RPMI8226 (cell line): ENCODE measurements around the gene ZNF407.

Experiments used
- DNase-seq: peaks from one replicate; pipeline ENCODE4 v3.0.0-alpha.2; 2015

ZNF407 gene

DNA sequence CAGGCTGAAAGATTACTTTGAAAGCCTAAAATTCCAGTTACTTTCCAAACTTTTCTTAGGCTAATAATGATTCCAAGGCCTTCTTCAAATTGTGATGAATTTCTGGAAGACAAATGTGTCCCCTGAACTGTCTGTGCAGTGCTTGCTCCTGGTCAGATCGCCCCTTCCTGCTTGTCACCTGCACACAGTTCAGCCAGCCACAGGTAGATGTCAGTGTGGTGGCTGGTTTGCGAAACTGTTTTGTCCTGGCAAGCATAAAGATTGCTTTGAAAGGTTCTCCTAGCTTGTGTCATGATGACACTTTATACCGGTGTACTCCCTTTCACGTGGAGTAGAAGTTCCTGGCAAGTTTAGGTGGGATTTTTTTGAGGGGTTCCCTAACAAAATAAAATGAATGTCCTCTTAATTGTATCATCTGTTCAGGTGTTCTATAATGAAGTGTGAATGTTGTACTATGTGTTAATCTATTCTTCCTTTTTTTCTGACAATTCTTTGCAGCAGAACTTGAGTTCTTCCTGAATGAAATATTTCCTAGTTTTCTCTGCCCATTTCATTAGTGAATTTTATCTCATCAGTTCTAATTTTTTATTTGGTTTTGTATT lies 298.8 kb downstream of the ZNF407 start:
- peak; percentile 59 for DNase-seq

DNA sequence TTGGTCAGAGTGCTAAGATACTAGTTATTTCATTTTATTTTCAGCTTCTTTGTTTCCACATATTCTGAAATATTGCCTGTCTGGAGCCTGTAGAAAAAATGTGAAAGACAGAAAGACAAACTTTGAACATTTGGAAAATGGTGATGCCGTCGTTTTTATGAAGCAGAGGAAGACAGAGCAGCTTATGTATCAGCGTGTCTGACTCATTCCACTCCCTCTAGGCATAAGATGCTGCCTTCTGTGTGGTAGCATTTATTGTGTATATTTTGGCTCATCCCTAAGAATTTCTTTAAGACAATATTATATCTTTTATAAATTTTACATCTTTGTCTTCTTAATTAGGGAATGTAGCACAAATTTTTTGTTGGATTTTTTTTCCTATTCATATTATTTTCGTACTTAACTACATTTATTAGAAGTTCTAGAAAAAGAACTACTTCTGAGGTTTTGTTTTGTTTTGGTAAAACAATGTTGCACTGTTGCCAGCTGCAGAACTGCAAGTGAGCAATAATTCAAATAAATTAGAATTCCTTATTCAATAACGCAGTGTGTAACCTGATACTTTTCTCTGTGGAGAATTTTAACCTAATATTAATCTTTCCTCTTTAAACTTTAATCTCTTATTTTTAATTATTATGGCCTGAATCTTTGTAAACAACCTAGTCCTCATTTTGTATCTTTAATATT lies 300.4 kb downstream of the ZNF407 start:
- DNase-seq: no peak

DNA sequence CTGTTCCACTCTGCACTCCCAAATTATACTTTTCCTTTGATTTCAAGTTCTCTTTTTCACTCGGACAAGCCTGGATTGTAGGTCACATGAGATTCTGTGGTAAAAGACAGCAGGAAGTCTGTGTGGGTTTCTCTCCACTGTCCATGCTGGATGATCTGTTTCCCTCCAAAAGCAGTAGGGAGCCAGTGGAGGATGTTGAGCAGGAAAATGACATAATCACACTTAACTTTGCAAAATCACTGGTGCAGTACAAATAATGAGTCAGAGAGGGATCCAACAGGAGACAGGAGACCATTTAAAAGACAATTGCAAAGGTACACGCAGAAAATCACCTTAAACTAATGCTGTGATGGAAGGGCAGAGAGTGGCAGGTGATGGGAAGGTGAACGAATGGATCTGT lies 301.3 kb downstream of the ZNF407 start:
- DNase-seq: no peak

DNA sequence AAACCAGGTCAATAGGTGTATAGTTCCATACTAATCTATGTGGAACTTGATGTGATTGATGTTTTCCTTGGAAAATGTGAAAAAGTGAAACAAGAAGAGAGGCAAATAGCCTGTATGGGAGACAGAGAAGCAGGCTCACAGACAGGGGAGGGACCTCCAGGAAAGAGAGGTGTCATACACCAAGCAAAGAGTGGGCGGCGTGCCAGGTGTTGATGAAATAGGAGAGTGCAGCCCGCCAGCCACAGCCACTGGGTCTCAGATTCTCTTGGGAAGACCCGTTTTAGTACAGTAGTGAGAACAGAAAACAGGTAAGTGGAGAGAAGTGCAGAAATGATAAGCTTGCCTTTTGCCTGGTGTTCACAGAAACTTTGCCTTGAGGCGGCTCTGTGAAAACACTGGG lies 301.9 kb downstream of the ZNF407 start:
- DNase-seq: no peak

DNA sequence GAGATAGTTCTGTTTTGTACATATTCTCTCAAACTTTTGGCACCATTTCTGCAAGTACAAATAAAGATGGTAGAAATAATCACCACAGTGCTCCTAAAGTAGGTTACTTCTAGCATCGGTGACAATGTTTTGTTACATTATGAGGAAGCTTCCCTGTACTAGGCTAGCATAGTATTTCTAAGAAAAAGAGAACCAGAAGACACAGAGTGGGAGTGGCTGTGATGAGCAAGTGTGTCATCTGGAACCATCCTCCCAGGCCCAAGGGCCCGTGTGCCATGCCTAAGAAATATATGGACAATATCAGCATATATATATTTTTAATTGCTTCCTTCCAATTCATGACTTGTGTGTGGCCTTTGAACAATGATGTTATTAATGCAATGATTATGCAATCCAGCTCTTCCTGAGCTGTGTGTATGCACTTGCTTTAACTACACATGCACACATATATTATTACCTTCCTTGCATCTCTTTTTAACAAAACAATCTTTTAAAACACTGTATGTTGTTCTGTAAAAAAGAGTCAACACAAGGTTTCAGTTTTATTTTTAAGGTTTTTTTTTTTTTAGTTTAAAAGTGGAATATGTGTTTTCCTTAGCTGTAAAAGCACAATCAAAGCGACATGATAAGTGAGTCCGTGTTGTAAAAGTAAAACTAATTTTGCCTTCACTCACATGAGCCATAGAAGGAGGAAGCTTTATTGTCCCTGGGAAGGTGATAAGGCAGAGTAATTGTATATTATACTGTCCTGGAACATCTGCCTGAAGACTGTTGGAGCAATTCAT lies 303.9 kb downstream of the ZNF407 start:
- no peak for DNase-seq

DNA sequence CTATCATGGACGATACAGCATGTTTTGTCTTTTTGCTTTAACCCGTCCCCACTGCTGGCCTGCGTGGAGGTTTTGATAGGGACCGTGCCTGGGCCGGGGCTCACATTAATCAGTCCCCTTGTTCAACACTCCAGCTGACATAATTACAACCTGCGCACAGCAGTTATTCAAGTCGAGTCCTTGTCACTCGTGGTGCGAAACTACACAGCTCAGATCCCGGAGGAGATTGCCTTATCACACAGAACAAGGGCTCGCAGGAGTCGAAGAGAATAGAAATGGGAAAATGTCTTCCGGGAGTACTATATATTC lies 304.4 kb downstream of the ZNF407 start:
- DNase-seq: no peak

DNA sequence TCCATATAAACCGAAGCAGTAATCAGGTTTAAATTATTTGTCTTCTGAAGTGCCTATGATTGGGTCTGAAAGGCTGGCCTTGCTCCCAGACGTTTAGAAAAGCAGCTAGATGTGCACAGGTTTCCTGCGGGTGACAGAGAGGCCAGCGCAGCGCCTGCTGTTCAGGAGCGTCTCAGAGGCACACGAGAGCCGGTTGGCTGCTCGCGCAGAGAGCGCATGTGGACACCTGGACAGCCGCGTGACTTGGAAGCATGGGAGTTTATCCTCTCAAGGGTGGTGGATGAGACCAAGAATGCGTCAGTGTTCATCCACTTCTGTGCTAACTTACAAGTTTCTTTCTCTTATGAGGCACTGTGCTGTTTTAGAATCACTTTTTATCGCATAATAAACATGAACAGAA lies 307.6 kb downstream of the ZNF407 start:
- DNase-seq: no peak

DNA sequence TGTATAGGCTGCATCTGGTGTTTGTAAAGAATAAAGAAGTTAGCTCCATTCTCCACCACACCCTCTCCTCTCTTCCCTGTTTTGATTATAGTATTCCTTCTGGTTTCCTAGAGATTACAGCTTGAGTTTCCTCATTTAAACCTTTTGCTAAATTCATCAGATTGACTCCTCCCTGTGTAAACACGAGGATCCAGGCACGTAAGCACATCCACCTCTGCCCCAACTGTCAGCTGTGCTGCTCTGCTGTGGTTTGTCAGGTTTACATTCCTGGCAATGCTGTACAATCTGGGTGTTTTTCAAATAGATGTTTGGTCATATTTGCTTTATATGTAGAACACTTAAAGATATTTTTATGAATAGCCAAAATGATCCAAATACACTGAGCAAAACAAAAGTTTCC lies 308.5 kb downstream of the ZNF407 start:
- no peak for DNase-seq

DNA sequence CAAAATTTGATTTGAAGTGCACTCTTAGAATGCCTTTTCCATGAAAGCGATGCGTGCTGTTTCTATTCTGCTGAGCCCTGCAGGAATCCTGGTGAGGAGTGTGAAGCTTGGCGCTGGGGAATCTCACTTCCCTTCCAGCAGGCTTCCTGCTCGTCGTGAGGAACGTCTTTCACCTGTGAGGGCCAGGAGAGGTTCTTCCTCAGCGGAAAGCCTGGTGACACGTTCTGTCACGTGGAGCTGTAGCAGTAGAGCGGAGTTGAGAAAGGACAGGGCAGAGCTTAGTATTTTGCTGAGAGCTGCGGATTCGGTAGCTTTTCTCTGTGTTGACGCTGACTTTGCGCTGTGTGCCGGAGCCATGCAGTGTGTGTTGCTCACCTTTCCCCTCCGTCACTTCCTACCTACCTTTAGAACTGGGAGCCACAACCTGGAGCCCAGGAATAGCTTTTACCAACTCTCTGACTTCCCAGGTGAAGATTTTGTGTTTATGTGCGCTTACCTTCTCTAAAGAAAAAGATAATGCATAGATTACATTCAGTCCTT lies 316.5 kb downstream of the ZNF407 start:
- DNase-seq: no peak

DNA sequence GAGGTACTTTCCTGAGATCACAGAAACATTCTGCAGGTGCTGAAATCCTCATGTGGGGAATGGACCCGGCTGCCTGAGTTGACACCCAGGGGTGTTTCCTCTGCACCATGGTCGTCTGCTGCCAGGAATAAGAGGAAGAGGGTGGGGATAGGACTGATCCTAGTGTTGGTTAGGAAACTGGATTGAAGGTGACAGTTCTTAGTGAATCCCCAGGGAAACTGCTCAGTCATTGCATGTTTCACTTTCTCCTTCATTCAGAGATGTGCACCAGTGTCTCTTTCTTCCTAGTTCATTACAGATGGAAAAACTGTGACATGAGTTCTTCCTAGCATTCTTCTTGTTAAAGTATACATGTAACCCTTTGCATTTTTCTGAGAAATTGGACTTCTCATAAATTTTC lies 317.0 kb downstream of the ZNF407 start:
- no peak for DNase-seq

DNA sequence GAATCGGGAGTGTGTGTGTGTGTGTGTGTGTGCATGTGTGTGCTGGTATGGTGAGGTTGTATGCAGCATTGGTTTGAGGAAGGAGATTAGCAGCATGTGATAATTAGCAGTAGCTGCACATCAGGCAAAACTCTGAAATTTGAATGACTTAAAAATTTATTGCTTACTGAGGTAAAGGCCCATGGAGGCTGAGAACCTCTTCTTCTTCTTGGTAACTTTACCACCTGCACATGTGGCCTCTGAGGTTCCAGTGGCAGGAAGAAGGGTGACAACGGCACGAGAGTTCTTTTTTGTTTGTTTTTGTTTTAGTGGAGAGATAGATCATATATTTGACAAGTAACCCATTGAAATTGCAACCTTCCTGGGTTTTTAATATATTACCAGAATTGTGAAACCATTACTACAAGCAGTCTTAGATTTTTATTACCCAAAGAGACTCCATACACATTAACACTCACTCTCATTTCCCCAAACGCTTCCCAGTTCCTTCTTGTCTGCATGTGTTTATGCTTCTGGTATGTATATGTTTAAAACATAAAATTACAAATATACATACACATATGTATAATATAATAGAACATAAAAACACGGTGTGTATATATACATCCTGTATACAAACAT lies 319.2 kb downstream of the ZNF407 start:
- no peak for DNase-seq

DNA sequence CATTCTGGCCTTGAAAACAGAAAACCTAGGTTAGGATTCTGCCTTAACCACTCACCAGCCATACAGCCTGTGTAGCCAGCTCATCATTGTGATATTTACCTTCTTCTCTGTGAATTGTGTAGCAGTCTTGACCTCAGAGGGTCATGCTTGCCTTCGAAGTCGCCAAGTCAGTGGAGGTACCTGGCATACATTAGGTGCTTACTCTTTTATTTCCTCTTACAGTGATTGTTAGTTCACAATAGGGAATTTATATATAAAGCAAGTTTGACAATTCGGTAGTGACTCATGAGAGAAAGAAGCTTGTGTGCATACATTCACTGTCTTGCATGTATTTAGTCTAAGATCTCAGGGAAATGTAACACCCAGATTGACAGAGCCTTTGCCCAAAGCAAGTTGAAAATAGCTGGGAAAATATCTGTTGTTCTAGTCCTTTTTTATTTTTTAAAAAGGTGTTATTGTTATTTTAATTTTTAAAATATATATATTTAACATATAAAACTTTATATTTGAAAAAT lies 320.7 kb downstream of the ZNF407 start:
- DNase-seq: no peak

DNA sequence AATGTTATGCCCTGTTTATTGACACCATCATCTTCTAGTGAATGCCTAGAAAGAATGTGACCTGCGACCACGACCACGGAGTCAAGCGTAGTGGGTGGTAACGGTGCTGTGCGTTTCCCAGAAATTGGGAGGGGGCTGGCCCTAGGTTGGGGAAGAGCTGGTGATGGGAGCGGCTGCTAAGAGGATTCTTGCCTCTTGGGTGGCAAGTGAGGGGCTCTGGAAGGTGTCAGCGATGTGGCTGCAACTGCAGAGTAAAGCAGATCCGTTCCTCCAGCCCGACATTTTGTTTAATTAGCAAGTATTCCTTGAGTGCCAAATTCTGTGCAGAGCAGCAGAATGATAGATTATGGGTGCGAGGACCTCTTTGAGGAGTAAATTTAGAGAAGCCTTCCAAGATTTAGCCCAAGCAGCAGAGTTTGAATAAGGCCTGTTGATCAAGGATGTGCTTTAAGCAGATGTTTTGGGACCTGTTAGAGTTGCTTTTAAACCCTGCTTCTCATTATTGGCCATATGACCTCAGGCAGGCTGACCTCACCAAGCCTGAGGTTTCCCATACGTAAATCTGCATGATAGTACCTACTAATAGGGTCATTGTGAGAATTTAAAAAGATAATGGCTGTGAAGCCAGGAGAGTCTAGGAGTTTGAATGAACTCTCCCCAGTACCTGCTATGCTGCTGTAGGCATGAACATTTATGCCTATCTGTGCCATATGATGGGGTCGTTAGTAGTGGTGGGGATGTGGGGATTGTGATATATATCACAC lies 323.6 kb downstream of the ZNF407 start:
- no peak for DNase-seq

DNA sequence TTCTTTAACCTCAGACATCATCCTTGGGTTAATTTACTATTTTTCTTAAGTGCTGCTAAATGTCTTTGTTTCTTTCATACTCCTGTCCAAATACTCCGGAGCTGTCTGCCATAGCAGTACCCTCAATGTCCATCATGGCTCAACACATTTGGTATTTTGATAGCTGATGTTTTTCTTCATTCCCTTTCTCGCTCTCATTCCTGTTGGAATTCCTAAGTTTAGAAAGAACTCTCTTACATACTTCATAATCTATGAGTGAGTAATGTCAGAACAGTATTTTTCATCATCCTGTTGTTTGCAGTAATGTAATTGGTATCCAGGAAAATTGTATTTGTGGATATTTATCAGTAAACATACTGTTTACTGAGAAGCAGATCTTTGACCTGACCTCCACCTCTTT lies 328.4 kb downstream of the ZNF407 start:
- no peak for DNase-seq

DNA sequence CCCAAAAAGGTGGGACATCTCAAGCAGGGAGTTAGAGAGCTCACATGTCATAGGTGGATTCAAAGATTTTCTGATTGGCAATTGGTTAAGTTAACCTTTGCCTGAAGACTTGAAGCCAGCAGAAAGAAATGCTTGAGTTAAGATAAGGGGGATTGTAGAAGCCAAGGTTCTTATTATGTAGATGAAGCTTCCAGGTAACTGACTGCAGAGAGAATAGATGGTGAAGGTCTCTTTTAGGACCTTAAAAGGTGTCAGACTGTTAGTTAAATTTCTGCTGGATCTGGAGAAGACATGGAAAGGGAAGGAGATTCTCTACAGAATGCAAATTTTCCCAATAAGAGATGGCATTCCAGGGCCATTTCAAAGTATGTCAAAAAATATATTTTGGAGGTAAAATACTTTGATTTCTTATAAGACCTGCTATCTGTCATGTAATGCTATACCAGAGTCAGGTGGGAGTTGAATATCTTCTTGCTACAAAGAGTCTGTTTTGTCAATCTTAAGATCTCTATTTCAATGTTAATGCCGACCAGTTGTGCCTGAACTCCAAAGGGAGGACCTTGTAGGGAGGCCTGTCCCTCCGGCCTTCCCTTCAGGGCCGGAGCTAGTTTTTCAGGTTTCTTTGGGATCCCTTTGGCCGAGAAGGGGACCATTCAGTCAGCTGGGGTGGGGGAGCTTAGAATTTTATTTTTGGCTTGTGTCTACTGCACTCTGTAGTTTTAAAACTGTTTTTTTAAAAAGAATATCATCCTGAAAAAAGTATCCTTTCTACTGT lies 330.7 kb downstream of the ZNF407 start:
- no peak for DNase-seq

DNA sequence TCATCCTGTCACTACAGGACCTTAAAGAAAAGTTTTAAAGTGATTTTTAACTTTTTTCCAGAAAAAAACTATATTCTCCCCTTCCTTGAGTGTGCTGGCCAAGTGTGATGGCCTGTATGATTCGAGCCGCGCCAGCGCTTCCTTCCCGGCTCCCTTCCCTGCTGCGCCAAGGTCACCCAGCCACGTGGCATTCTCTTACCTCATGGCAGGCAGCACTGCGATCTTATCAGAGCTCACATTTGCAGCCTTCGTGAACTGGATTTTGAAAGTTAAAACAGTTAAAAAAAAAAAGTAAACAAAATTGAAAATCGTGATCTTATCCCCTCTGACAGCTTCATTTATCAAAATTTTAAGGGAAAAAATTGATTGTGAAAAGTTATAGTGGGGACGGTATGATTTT lies 331.4 kb downstream of the ZNF407 start:
- DNase-seq: no peak

DNA sequence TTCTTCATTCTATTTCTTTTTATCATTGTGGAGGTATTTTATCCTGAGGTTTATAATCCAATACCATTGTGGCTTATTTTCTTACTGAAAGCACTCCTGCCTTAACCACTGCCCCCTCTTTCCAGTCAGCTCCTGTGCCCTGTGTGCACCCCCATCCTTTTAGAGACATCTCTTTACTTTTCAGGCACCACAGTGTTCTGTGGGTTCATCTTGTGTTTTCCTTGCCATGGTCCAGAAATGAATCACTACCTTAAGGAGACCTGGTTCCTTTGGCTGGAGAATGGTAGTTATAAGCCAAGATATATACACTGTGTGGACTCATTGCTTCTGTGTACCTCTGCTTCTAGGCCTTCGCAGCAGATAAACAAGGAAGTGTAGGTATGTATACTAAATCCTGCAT lies 332.9 kb downstream of the ZNF407 start:
- no peak for DNase-seq

DNA sequence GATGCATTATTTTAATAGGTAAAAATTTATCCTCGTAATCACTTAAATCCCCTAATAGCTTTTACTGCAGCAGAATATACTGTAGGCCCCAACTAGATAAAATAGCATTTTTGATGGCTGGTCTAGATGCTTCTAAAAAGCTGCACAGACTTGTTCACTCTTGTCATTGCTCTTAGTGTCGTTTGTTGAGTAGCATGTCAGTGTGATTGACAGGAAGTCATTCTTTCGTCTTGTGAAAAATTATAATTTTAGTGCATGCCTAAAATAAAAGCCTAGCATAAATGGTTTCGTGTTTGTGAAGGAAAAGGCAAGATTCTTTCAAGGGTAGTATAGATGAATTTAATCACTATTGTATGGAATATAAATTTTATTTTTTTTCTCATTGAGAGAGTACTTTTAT lies 336.3 kb downstream of the ZNF407 start:
- DNase-seq: no peak

DNA sequence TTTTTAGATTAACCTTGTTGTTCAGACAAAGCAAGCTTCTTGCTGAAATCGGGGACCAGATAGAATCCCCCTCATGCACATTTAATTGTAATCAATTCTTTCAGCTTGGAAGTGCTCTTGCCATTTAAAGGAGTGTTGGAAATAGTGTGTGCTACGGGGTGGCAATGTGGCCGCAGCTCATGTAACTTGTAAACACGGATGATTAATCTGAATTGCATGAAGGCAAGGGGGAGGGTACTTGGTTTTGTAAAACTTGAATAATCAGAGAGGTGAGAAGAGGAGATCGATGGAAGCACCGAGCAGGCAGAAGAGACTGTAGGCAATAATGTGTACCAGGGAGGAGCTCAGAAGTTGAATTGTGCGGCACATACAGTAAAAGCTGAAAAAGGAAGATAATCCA lies 337.8 kb downstream of the ZNF407 start:
- no peak for DNase-seq

DNA sequence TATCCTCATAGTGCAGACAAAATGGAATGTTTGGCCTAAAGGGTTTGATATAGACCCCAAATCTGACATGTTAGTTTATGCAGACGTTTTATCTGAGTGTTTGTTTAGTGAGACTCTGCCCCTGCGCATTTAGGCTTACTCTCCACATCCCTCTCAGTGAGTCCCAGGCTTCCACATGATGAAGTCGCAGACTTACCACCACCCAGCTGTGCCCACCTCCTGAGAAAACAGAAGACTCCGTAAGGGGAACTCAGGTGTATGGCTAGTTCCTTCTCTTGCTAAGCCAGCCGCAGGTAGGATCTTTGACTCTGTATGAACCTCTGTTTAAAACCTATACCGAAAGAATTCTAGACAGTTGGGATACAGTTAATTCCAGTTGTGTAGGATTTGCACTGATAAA lies 338.7 kb downstream of the ZNF407 start:
- no peak for DNase-seq

DNA sequence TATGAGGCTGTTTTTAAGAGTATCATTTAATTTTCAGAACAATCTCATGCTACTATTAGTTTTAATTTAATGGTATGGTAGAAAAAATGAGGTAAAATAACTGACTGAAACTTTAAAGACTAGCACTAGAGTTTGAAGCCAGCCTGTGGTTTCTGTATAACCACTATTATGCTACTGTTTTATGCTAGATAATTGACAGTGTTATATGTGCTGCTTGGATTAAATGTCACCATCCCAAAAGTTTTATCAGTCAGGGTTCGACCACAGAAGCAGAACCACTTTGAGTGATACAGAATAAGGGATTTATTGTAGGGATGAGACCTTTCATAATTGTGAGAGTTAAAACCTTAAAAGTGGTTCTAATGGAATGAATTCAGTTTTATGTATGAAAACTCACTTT lies 339.6 kb downstream of the ZNF407 start:
- DNase-seq: no peak

DNA sequence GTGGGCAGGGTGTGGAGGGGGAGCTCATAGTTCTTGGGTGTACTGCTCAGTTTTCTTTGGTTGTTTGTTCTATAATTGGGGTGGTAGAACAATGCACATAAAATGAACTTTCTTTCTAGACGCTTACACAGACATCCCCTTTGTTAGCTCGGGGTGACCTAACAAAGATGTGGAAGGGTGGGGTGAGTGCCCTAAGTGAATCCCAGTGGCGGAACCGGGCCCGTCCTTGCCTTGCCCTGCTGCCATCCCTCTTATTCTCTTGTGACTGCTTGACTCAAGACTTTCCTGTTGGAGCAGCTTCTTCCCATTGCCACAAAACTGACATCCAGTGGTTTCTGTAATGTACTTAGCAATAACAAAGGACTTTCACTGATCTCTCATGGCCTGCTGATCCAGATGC lies 343.2 kb downstream of the ZNF407 start:
- no peak for DNase-seq
